GM10248 (cell line): Measurements from ENCODE around the gene ATPAF1.

Experiments
- CTCF ChIA-PET: fragments of 300-600 bp; sonication (Branson Sonifier 250); formaldehyde crosslinking; extraction: SDS; loops from one replicate; lab custom pipeline; 2021; ENCODE audit warnings: antibody characterized with exemption; lab: Yijun Ruan, JAX
- POLR2A ChIA-PET: fragments of 350-650 bp; sonication (Branson Sonifier 250); formaldehyde crosslinking; extraction: SDS; loops from one replicate; lab custom pipeline; 2020; ENCODE audit warnings: antibody characterized with exemption; lab: Yijun Ruan, JAX
- DNase-seq: peaks from one replicate; pipeline ENCODE4 v3.0.0; 2012; ENCODE audit errors: extremely low spot score
- TF ChIP-seq, protein P1 (sequence below): IDR thresholded peaks from 2 replicates; pipeline ENCODE4 v1.5.1; 2012; ENCODE audit warnings: mild to moderate bottlenecking, low read depth; ENCODE audit errors: extremely low read depth, missing control alignments, control extremely low read depth

The ATPAF1 gene, protein sequence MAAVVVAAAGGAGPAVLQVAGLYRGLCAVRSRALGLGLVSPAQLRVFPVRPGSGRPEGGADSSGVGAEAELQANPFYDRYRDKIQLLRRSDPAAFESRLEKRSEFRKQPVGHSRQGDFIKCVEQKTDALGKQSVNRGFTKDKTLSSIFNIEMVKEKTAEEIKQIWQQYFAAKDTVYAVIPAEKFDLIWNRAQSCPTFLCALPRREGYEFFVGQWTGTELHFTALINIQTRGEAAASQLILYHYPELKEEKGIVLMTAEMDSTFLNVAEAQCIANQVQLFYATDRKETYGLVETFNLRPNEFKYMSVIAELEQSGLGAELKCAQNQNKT

DNA sequence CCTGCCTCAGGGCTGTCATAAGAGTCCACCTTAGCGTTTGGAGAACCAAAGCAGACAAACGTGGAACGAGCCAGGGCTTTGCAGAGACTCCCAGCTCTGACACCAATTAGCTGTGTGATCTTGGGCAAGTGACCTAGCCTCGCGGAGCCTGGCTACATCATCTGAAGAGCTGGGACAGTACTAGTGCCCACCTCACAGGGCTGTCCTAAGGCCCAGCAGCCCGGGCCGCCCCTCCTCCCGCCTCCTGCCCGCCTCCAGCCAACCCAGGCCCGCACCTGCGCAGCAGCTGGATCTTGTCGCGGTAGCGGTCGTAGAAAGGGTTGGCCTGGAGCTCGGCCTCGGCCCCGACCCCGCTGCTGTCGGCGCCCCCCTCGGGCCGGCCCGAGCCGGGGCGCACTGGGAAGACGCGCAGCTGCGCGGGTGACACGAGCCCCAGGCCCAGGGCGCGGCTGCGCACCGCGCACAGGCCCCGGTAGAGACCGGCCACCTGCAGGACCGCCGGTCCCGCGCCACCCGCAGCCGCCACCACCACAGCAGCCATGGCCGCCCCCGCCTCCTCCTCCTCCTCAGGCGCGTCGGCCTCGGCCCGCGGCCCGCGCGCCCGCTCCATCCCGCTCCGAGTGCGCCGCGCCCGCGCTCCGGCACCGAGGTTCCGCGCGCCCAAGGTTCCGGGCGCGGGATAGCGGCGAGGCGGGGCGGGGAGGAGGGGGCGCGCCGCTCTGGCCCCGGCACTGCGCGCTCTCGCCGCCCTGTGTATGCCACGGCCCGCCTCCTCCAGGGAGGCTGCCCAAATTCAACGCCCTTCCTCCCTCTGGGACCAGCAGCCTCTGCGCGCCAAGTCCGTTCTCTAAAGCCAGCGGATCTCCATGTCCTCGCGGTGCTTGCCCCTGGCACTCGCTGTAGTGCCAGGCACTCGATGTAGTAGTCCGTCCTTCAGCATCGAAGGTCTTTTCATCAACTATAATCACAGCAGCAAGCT is at the start of gene ATPAF1:
TSS of gene ATPAF1 (minus strand) at position 583 of the 979 bp plus-strand sequence. CDS start at position 541, 42 bp downstream.
- CTCF ChIA-PET = interaction anchor here (0.8 to 3.7 kb wide), 6 partner anchors 10 to 64 kb away, joined by 3 to 18 read pairs (median 4); partner anchors contain the start of gene MKNK1
- TF ChIP-seq, protein P1, sequence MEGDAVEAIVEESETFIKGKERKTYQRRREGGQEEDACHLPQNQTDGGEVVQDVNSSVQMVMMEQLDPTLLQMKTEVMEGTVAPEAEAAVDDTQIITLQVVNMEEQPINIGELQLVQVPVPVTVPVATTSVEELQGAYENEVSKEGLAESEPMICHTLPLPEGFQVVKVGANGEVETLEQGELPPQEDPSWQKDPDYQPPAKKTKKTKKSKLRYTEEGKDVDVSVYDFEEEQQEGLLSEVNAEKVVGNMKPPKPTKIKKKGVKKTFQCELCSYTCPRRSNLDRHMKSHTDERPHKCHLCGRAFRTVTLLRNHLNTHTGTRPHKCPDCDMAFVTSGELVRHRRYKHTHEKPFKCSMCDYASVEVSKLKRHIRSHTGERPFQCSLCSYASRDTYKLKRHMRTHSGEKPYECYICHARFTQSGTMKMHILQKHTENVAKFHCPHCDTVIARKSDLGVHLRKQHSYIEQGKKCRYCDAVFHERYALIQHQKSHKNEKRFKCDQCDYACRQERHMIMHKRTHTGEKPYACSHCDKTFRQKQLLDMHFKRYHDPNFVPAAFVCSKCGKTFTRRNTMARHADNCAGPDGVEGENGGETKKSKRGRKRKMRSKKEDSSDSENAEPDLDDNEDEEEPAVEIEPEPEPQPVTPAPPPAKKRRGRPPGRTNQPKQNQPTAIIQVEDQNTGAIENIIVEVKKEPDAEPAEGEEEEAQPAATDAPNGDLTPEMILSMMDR = no peak
- DNase-seq = peak; percentile 85
- POLR2A ChIA-PET = interaction anchor here (0.8 to 2.0 kb wide), 2 partner anchors 10 to 64 kb away, joined by 4 to 6 read pairs; partner anchors contain the start of gene MKNK1

DNA sequence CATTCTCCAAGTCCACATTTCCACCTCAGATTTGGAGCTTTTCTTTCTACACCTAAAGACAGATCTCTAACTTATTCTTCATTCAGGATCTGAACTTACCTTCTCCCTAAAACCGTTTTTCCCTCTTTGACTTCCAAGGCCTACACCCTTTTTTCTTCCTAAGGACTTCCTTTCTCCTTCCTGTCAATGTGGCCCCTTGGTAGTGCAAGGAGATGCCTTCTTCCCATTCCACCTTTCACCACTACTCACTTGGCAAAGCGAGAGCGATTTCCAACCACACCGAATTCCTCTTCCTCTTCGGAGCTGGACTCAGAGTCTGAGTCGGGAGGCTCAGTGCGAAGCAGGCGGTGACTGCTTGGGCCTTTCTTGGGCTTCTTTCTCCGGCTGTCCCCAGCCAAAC is 49.5 kb upstream of the ATPAF1 start:
- no peak for DNase-seq
- POLR2A ChIA-PET = no interaction called here
- TF ChIP-seq, protein P1 = no peak
- CTCF ChIA-PET = interaction anchor here (1.1 to 3.3 kb wide), 4 partner anchors 10 to 240 kb away, joined by 3 to 12 read pairs (median 6); partner anchors contain the start of gene MOB3C

DNA sequence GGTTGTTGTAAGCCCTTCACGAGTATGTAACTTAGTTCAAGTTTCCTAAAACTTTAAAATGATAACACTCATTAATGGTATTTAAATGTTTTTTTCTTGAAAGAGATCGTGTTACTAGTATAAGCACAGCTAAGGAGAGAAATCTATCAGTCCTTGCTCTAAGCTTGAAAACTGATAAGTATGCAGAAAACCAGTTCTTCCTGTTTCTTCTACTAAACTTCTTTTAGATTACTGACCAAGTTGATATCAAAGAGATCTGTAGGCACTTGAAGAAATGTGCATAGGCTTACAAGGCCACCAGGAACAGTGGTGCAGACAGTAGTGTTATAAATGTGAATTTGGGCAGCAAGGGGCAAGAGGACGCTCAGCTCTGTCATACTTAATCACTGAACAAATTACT is 46.8 kb upstream of the ATPAF1 start:
- POLR2A ChIA-PET = interaction anchor here (0.7 kb wide), 1 partner anchor 582 kb away, joined by 5 read pairs; no protein-coding TSS in a partner anchor
- no peak for DNase-seq
- CTCF ChIA-PET = interaction anchor here (0.7 to 3.3 kb wide), 5 partner anchors 8 to 152 kb away, joined by 3 to 12 read pairs (median 3); partner anchors contain the start of gene MKNK1
- TF ChIP-seq, protein P1 = no peak

DNA sequence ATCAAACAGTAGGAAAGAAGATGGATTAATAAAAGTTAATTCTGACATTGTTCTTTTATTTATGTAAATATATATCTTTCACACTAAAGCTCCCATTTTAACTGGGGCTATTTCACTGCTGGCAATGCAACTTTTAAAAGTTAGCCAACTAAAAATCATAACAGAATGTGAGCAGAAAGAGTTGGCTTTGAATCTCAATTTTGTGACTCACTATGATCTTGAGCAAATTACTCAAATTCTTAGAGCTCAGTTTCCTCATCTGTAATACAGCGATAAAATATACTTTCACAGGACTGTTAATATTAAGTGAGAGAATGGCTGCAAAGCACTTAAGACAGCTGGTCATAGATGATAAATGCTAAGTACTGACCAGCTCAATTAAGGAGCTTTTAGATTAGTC is 40.0 kb upstream of the ATPAF1 start:
- POLR2A ChIA-PET = no interaction called here
- DNase-seq = no peak
- CTCF ChIA-PET = interaction anchor here (1.1 to 2.5 kb wide), 3 partner anchors 10 to 73 kb away, joined by 4 to 15 read pairs (median 4); no protein-coding TSS in a partner anchor
- TF ChIP-seq, protein P1 = no peak

GRCh38 chr1:46705408-46705807 is 37.2 kb upstream of the ATPAF1 start:
- DNase-seq = no peak
- ChIA-PET CTCF (no interaction called here), POLR2A (no interaction called here)
- TF ChIP-seq, protein P1 = no peak

GRCh38 chr1:46703927-46704641 is 35.9 kb upstream of the ATPAF1 start:
- ChIA-PET CTCF (interaction anchor here (1.1 to 1.2 kb wide), 2 partner anchors 9 to 20 kb away, joined by 3 read pairs; no protein-coding TSS in a partner anchor), POLR2A (interaction anchor here (0.6 kb wide), 1 partner anchor 400 kb away, joined by 3 read pairs; no protein-coding TSS in a partner anchor)
- DNase-seq = no peak
- TF ChIP-seq, protein P1 = no peak
